Lower leg skin (tissue), 3 donors: ENCODE measurements around the gene AKIRIN2.

Experiments
- POLR2A ChIP-seq, 2 donors: fragments of 450-650 bp; IDR thresholded peaks; one replicate each; pipeline ENCODE4 v1.6.1; 2016 to 2017; ENCODE audit warnings: antibody characterized with exemption in 2 of 2, mild to moderate bottlenecking in 1 of 2, moderate library complexity in 1 of 2
- TF ChIP-seq, protein P1 (sequence below), 3 donors: fragments of 450-650 bp; IDR thresholded peaks; one replicate each; pipeline ENCODE4 v1.5.1; 2016; ENCODE audit warnings: antibody characterized with exemption in 3 of 3, mild to moderate bottlenecking in 3 of 3, moderate library complexity in 2 of 3

DNA sequence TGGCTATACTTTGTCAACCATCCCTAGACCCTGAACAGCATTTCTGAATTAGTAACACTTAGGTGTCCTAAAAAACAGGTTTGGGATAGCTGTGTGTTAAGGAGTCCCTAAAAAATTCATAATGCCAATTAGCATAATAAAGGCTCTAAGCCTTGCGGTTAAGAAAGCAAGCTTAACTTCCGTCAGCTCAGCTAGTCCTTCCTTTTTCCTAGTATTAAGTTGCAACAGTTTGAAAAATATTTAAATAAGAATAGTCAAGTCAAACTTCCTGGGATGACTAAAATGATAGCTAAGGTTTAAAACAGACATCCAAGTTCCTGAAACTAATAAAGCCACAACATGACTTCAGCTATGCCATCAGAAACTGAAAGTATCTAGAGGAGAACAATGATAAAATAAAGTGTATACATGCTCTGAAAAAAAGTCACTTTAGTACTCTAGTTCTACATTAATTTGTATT is 3.5 kb downstream of the AKIRIN2 start:
- TF ChIP-seq POLR2A (IDR thresholded peaks at IDR 0.05), result no peak
- TF ChIP-seq, protein P1, sequence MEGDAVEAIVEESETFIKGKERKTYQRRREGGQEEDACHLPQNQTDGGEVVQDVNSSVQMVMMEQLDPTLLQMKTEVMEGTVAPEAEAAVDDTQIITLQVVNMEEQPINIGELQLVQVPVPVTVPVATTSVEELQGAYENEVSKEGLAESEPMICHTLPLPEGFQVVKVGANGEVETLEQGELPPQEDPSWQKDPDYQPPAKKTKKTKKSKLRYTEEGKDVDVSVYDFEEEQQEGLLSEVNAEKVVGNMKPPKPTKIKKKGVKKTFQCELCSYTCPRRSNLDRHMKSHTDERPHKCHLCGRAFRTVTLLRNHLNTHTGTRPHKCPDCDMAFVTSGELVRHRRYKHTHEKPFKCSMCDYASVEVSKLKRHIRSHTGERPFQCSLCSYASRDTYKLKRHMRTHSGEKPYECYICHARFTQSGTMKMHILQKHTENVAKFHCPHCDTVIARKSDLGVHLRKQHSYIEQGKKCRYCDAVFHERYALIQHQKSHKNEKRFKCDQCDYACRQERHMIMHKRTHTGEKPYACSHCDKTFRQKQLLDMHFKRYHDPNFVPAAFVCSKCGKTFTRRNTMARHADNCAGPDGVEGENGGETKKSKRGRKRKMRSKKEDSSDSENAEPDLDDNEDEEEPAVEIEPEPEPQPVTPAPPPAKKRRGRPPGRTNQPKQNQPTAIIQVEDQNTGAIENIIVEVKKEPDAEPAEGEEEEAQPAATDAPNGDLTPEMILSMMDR (IDR thresholded peaks at IDR 0.05), result no peak
